ENCODE results near the gene AGO3.

The AGO3 gene

DNA sequence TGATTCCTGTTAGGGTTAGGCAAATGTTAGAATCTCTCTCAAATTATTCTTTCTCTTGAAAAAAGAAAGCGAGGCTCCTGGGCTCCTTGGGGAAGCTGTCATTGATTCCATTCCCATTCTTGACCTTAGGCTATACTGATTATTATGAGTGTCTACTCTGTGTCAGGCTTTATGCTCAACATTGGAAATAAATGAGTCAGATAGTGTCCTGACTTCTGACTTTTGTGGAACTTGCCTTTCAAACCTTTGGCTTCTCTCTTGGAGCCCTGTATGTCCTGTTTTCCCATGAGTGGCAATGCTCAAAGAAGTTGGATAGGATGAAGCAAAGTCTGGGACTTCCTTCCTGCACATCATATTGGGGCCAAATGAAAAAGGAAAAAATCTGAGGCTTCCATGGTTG lies 36.2 kb upstream of the AGO3 start:
- TF ChIP-seq, protein P1, sequence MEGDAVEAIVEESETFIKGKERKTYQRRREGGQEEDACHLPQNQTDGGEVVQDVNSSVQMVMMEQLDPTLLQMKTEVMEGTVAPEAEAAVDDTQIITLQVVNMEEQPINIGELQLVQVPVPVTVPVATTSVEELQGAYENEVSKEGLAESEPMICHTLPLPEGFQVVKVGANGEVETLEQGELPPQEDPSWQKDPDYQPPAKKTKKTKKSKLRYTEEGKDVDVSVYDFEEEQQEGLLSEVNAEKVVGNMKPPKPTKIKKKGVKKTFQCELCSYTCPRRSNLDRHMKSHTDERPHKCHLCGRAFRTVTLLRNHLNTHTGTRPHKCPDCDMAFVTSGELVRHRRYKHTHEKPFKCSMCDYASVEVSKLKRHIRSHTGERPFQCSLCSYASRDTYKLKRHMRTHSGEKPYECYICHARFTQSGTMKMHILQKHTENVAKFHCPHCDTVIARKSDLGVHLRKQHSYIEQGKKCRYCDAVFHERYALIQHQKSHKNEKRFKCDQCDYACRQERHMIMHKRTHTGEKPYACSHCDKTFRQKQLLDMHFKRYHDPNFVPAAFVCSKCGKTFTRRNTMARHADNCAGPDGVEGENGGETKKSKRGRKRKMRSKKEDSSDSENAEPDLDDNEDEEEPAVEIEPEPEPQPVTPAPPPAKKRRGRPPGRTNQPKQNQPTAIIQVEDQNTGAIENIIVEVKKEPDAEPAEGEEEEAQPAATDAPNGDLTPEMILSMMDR (conservative IDR thresholded peaks at IDR 0.05; ENCODE audit: control insufficient read depth, insufficient read depth, low read depth, low read length) = no peak
- no peak overlapping the region for H3K4me3 ChIP-seq (ENCODE audit: control insufficient read depth, low read depth, low read length)

DNA sequence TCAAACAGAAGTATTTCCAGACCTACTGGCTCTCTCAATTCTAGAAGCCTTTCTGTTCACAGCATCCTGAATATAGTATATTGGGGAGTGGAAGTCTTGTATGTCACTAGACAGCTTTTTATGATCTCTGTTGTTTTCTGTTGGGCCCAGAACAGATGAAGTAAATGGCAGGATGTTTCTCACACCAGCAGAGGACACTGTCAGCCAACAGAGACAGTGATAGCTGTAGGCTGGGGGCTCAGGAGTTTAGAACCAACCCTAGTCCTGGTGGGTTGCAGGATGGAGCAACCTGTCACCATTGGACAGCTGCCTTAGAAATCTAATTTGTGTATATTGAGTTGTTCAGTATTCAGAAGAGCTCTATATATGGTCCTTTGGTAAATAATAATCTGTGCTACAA lies 31.0 kb upstream of the AGO3 start:
- no peak overlapping the region for H3K4me3 ChIP-seq (ENCODE audit: control insufficient read depth, low read depth, low read length)
- DNase-seq (ENCODE audit: low read depth) = no peak
- TF ChIP-seq, protein P1 (conservative IDR thresholded peaks at IDR 0.05; ENCODE audit: control insufficient read depth, insufficient read depth, low read depth, low read length) = no peak

More for the DNA sequence above, 36.2 kb upstream of the AGO3 start:
- DNase-seq (ENCODE audit: low read depth) = no peak

DNA sequence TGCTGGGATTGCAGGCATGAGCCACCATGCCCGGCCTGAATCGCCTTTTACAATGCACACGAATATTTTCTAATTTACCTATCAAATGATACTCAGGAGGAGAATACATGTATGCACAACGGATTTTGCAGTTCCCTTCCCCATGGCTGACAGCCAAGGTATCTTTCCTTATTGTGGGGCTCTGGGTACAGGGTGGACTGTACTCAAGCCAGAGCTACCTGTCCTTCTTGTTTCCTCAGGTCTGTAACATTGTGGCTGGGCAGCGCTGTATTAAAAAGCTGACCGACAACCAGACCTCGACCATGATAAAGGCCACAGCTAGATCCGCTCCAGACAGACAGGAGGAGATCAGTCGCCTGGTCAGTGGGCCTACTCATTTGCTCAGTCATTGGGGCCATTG lies 29.7 kb upstream of the AGO3 start:
- DNase-seq (ENCODE audit: low read depth) = no peak
- H3K4me3 ChIP-seq (ENCODE audit: control insufficient read depth, low read depth, low read length) = no peak overlapping the region
- TF ChIP-seq, protein P1 (conservative IDR thresholded peaks at IDR 0.05; ENCODE audit: control insufficient read depth, insufficient read depth, low read depth, low read length) = no peak

DNA sequence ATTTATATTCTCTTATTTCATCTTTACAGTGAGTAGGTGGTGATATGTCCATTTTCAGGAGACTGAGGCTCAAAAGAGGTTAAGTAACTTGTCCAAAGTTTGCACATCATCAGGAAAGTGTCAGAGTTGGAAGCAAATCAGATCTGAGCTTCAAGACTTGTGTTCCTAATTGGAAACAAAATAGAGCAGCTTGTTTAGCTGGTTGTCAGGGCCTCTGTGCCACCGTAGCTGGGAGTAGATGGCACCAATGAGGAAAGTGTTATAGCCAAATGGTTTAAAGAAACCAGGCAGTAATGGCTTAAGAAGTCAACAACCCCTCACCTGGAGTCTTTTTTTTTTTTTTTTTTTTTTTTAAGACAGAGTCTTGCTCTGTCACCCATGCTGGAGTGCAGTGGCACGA lies 28.2 kb upstream of the AGO3 start:
- TF ChIP-seq, protein P1 (conservative IDR thresholded peaks at IDR 0.05; ENCODE audit: control insufficient read depth, insufficient read depth, low read depth, low read length) = no peak
- H3K4me3 ChIP-seq (ENCODE audit: control insufficient read depth, low read depth, low read length) = no peak overlapping the region
- no peak for DNase-seq (ENCODE audit: low read depth)

DNA sequence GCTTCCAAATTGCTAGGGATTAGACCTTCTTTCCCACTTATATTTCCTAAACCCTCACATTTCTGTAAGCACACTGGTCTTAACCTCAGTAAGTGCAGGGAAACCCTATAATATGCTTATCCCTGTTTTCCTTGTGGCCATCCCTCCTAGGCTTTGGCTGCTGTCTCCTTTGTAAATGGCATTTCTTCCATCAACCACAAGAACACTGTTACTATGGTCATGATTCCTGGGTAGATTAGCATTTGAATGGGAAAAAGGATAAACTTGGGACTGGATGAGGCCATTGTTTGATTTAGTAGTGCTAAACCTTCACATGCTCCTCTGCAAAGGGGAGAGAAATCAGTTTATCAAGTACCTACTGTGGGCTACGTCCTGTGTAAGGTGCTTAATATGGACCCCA lies 16.2 kb upstream of the AGO3 start:
- H3K4me3 ChIP-seq (ENCODE audit: control insufficient read depth, low read depth, low read length) = no peak overlapping the region
- no peak for DNase-seq (ENCODE audit: low read depth)
- TF ChIP-seq, protein P1 (conservative IDR thresholded peaks at IDR 0.05; ENCODE audit: control insufficient read depth, insufficient read depth, low read depth, low read length) = no peak

DNA sequence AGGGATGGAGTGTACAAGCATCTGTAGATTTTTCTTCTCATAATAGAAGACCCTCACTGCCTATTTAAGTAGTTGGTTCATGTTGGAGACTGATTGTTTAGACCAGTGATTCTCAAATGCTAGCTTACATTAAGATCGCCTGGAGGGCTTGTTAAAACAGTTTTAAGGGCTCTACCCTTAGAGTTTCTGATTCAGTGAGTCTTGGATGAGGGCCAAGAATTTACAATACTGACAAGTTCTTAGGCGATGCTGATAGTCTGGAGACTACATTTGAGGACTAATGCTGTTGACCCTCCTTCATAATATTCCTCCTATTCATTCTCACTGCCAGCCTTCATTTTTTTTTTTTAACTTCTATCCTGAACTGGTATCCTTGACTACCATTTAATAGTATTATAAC lies 15.2 kb upstream of the AGO3 start:
- no peak for DNase-seq (ENCODE audit: low read depth)
- TF ChIP-seq, protein P1 (conservative IDR thresholded peaks at IDR 0.05; ENCODE audit: control insufficient read depth, insufficient read depth, low read depth, low read length) = no peak
- H3K4me3 ChIP-seq (ENCODE audit: control insufficient read depth, low read depth, low read length) = no peak overlapping the region

DNA sequence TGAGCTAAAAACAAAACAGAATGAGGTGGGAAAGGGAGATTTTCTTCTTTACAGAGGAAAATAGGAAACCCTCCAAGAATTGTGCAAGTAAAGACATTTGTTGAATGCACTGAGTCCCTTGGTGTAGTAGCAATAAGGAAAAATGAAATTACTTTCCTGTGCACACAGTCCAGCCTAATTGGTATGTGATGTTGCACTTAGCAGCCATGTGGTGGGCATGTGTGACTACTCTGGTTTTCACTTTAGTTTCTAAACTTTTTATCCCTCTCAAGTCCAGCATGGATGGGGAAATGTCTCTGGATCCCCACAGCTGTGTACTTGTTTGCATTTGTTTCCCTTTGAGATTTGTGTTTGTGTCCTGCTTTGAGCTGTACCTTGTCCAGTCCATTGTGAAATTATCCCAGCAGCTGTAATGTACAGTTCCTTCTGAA lies 7.1 kb upstream of the AGO3 start:
- TF ChIP-seq, protein P1 (conservative IDR thresholded peaks at IDR 0.05; ENCODE audit: control insufficient read depth, insufficient read depth, low read depth, low read length) = no peak

More for the DNA sequence above, 7.1 kb upstream of the AGO3 start:
- no peak overlapping the region for H3K4me3 ChIP-seq (ENCODE audit: control insufficient read depth, low read depth, low read length)
- no peak for DNase-seq (ENCODE audit: low read depth)
